Activated CD4-positive, alpha-beta T cell treated with anti-CD3 and anti-CD28 coated beads, Interleukin-2, amount 10 ng/mL, durations not matched to agents 7 days and 5 days (primary cell): ENCODE results near the gene CNTNAP5. TPM values are rescaled to one million over a fixed set of nuclear protein-coding genes. Genes with fewer than 3 reads are reported as not detected.

ENCODE experiments used
- CTCF ChIA-PET: fragments of 350-600 bp; sonication (Branson Sonifier 250); formaldehyde crosslinking; loops from one replicate; lab custom pipeline; 2021; ENCODE audit warnings: antibody characterized with exemption; lab: Charles Lee
- POLR2A ChIA-PET: fragments of 350-600 bp; sonication (Branson Sonifier 250); formaldehyde crosslinking; loops from one replicate; lab custom pipeline; 2021; ENCODE audit warnings: antibody characterized with exemption; lab: Charles Lee
- DNase-seq: peaks from one replicate; pipeline ENCODE4 v3.0.0-alpha.2; 2020
- H3K27ac Mint-ChIP-seq: one replicate; pipeline ENCODE4 v1.8.0; 2021; ENCODE audit warnings: mild to moderate bottlenecking, moderate library complexity, mixed read lengths
- H3K27me3 Mint-ChIP-seq: one replicate; pipeline ENCODE4 v1.8.0; 2021; ENCODE audit warnings: mixed read lengths
- H3K36me3 Mint-ChIP-seq: one replicate; pipeline ENCODE4 v1.8.0; 2021; ENCODE audit warnings: low read depth, mixed read lengths
- H3K4me1 Mint-ChIP-seq: one replicate; pipeline ENCODE4 v1.8.0; 2021; ENCODE audit warnings: mixed read lengths
- H3K4me3 Mint-ChIP-seq: one replicate; pipeline ENCODE4 v1.8.0; 2021; ENCODE audit warnings: mild to moderate bottlenecking, moderate library complexity, mixed read lengths
- H3K9me3 Mint-ChIP-seq: one replicate; pipeline ENCODE4 v1.8.0; 2021; ENCODE audit warnings: mixed read lengths
- total RNA-seq, 2 experiments: library from RNA; stranded (reverse); gene quantifications; one replicate each; pipeline ENCODE4 v1.2.3, GENCODE V29; 2021

The CNTNAP5 gene
- total RNA-seq, 2 experiments from 2014 or later, result not detected

DNA sequence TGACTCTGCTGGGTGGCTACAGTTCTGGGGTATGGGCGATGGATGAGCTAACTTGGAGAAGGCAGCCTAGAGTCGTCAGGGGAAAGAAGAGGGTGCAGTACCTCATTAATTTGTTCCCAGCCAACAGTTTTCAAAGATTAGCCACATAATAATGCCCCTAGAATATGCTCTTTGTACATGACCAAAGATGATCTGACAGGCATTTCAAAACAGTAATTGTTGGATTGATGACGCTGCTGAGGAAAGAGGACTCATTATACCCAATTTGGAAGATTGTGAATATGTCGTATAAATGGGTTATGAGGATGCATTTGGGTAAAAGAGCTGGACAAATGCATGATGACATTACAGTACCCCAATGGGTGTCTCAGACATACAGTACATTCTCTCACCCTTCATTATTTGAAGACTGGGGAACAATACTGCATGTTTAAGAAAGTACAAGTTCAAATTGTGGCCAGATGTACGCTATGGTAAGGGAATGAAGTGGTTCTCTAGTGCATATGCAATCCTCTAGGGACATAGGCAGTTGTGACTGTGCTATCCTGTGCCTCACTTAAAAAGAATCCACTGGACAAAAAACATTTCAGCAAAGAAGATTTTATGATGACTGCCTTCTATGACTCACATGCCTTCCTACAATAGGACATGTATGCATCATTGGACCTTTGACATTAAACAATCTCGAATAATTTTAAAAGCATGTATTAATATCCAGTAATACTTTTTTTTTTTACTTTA lies 233.2 kb downstream of the CNTNAP5 start:
- Mint-ChIP-seq H3K27ac (no peak overlapping the region), H3K27me3 (no peaks in the 10 kb centered on the region), H3K9me3 (peaks cover 2% of the 10 kb centered on the region), H3K36me3 (no peaks in the 10 kb centered on the region), H3K4me1 (no peaks in the 10 kb centered on the region), H3K4me3 (no peak overlapping the region)
- POLR2A ChIA-PET, result no interaction called here
- DNase-seq, result no peak
- CTCF ChIA-PET, result no interaction called here

DNA sequence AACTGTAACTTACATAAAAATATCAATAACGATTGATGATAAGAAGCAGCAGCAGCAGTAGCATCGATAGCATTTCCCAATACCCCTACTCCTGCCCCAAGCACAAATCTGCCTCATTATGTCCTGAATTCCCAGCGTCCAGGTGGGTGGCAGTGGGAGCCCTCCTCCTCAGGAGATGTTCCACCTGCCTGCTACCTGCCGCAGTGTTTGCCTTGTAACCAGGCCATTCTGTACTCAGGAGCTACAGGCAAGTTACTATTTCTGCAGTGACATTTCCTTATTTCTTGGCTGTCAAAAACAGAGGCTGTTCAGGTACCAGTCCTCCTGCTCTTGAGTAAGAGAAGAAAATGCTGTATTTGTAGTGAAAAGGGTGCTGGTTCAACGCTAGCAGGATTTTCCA lies 236.4 kb downstream of the CNTNAP5 start:
- H3K36me3 Mint-ChIP-seq, result no peaks in the 10 kb centered on the region

DNA sequence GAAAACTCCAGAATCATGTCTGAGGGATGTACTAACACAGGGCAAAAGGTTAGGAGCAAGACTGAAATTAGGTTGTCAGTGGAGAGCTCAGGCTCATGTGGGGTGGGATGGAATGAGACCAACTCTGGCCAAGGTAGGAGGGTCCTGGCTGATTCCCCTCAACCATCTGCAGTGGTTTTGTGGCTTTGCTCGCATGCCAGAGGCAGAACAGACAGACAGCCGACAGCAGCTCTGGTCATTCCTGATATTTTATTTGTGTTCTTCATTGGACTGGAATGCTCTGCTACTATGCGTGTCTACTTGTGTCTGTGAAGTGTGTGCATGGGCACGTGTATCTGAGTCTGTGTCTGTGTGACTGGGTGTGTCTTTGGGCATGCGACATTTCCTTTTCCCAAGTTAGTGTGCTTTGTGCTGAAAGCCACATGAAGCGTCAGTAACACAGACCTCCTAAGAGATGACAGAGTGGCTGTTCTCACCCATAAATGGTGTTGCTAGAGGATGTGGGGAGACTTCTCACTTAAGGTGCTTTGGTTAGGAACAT lies 239.5 kb downstream of the CNTNAP5 start:
- no peak for DNase-seq
- no peaks in the 10 kb centered on the region for H3K4me1 Mint-ChIP-seq
- no peak overlapping the region for H3K27ac Mint-ChIP-seq
- no peaks in the 10 kb centered on the region for H3K36me3 Mint-ChIP-seq
- H3K9me3 Mint-ChIP-seq, result no peaks in the 10 kb centered on the region
- CTCF ChIA-PET, result no interaction called here
- POLR2A ChIA-PET, result no interaction called here
- no peak overlapping the region for H3K4me3 Mint-ChIP-seq
- H3K27me3 Mint-ChIP-seq, result no peaks in the 10 kb centered on the region

More for the DNA sequence above, 236.4 kb downstream of the CNTNAP5 start:
- Mint-ChIP-seq H3K4me1 (no peaks in the 10 kb centered on the region), H3K9me3 (peaks cover 2% of the 10 kb centered on the region), H3K27ac (no peak overlapping the region), H3K27me3 (no peaks in the 10 kb centered on the region), H3K4me3 (no peak overlapping the region)
- CTCF ChIA-PET, result no interaction called here
- DNase-seq, result no peak
- POLR2A ChIA-PET, result no interaction called here

- Mint-ChIP-seq H3K27me3 (no peaks in the 10 kb centered on the region), H3K4me3 (no peak overlapping the region), H3K4me1 (no peaks in the 10 kb centered on the region), H3K9me3 (no peaks in the 10 kb centered on the region), H3K36me3 (no peaks in the 10 kb centered on the region), H3K27ac (no peak overlapping the region)
- no peak for DNase-seq
- ChIA-PET POLR2A (no interaction called here), CTCF (no interaction called here)
Observed at GRCh38 chr2:124267794-124268193, 242.7 kb downstream of the CNTNAP5 start.

DNA sequence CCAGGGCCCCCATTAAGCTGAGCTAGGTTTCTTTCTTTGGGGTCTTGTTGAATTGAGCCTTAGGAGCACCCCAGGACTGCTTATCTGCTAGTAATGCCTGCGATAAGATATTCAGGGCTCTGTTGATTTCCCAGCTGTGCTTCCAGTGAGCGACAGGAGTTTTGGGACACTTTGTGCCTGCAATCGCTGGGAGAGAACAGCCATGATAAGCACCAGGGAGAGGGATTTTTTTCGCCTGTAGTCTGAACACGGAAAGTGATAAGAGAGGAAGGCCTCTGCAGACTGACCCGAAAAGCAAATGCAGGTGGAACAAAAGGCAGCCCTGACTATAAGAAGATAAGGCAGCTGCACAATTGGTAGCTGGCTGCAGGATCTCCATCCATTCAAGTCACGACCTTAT lies 244.3 kb downstream of the CNTNAP5 start:
- CTCF ChIA-PET, result interaction anchor here (1.0 kb wide), 1 partner anchor 12 kb away, joined by 3 read pairs; no protein-coding TSS in a partner anchor
- POLR2A ChIA-PET, result no interaction called here
- no peak overlapping the region for H3K27ac Mint-ChIP-seq
- no peaks in the 10 kb centered on the region for H3K27me3 Mint-ChIP-seq
- no peak for DNase-seq
- no peaks in the 10 kb centered on the region for H3K36me3 Mint-ChIP-seq
- no peaks in the 10 kb centered on the region for H3K4me1 Mint-ChIP-seq
- no peaks in the 10 kb centered on the region for H3K9me3 Mint-ChIP-seq
- no peak overlapping the region for H3K4me3 Mint-ChIP-seq

- H3K27me3 Mint-ChIP-seq, result no peaks in the 10 kb centered on the region
- no peak for DNase-seq
- no peak overlapping the region for H3K27ac Mint-ChIP-seq
- CTCF ChIA-PET, result no interaction called here
- no peaks in the 10 kb centered on the region for H3K36me3 Mint-ChIP-seq
- H3K4me1 Mint-ChIP-seq, result no peaks in the 10 kb centered on the region
- H3K4me3 Mint-ChIP-seq, result no peak overlapping the region
- POLR2A ChIA-PET, result no interaction called here
- H3K9me3 Mint-ChIP-seq, result peaks cover 2% of the 10 kb centered on the region
Observed at GRCh38 chr2:124272261-124272841, 247.3 kb downstream of the CNTNAP5 start.

DNA sequence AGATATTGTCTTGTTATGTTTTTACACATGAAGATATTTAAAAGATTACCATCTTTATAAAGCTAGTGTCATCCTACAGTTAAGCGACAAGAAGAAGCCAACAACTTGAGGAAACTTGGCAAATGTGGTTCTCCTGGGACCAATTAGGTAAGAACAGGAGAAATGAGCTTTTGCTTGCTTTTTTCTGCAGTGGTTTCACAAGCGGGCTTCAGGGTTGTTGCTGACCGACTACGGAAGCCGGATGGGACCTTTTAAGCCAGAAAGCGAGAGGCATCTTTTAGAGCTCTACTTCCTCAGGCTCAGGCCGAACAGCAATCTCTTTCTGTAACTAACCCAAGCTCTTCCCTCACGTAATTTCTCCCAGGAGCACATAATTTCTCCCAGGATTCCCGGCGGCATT lies 256.5 kb downstream of the CNTNAP5 start:
- CTCF ChIA-PET, result interaction anchor here (1.2 kb wide), 1 partner anchor 12 kb away, joined by 3 read pairs; no protein-coding TSS in a partner anchor
- H3K9me3 Mint-ChIP-seq, result peaks cover 2% of the 10 kb centered on the region

DNA sequence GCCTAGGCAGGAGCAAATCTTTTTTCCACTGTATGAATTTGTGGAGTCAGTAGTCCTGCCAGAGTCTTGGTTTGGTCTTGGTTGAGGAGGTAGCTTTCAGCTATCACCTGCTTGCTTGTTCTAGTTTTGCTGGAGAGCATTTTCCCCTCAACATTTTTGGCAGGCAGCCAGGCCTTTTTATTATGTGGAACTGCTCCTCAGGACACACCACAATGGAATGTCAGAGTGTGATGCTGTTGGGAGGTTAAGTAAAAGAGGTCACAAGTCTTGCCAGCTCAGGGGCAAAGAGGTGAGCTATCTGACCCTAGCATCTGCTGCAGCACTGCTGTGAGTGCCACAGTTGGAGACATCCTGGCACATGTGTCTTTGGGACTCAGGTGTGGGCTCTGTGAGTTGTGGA lies 258.0 kb downstream of the CNTNAP5 start:
- POLR2A ChIA-PET, result no interaction called here
- DNase-seq, result no peak
- Mint-ChIP-seq H3K27ac (no peak overlapping the region), H3K4me1 (no peaks in the 10 kb centered on the region), H3K36me3 (no peaks in the 10 kb centered on the region), H3K27me3 (no peaks in the 10 kb centered on the region), H3K4me3 (no peak overlapping the region), H3K9me3 (peaks cover 4% of the 10 kb centered on the region)
- CTCF ChIA-PET, result no interaction called here

More for the DNA sequence above, 256.5 kb downstream of the CNTNAP5 start:
- Mint-ChIP-seq H3K4me3 (no peak overlapping the region), H3K4me1 (no peaks in the 10 kb centered on the region), H3K27ac (no peak overlapping the region), H3K36me3 (no peaks in the 10 kb centered on the region), H3K27me3 (no peaks in the 10 kb centered on the region)
- DNase-seq, result no peak
- POLR2A ChIA-PET, result no interaction called here

GRCh38 chr2:124286089-124286783 lies 261.1 kb downstream of the CNTNAP5 start:
- no peak for DNase-seq
- Mint-ChIP-seq H3K4me3 (no peak overlapping the region), H3K4me1 (no peaks in the 10 kb centered on the region), H3K27me3 (no peaks in the 10 kb centered on the region), H3K9me3 (peaks cover 7% of the 10 kb centered on the region), H3K27ac (no peak overlapping the region), H3K36me3 (no peaks in the 10 kb centered on the region)
- POLR2A ChIA-PET, result no interaction called here
- CTCF ChIA-PET, result no interaction called here

DNA sequence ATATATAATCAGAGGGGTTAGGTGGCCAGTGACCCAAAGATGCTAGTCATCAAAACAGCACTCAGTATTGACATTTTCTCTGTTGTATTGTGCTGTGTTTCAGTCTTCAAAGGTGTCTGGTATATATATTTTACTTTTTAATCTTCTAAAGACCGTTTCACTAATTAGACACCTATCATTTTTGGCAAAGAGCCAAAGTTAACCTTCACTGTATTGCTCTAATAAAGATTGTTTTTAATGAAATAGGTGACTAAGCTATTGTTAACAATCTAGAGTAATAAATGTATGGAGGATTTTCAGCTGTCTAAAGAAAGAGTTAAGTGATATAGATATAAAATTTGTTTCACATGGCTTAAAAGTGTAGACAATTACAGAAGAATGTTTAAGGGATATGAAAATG lies 264.0 kb downstream of the CNTNAP5 start:
- H3K4me3 Mint-ChIP-seq, result no peak overlapping the region
- H3K27me3 Mint-ChIP-seq, result no peaks in the 10 kb centered on the region
- H3K4me1 Mint-ChIP-seq, result no peaks in the 10 kb centered on the region
- no peak for DNase-seq
- H3K36me3 Mint-ChIP-seq, result no peaks in the 10 kb centered on the region
- ChIA-PET POLR2A (no interaction called here), CTCF (no interaction called here)
- no peak overlapping the region for H3K27ac Mint-ChIP-seq
- H3K9me3 Mint-ChIP-seq, result peaks cover 7% of the 10 kb centered on the region

DNA sequence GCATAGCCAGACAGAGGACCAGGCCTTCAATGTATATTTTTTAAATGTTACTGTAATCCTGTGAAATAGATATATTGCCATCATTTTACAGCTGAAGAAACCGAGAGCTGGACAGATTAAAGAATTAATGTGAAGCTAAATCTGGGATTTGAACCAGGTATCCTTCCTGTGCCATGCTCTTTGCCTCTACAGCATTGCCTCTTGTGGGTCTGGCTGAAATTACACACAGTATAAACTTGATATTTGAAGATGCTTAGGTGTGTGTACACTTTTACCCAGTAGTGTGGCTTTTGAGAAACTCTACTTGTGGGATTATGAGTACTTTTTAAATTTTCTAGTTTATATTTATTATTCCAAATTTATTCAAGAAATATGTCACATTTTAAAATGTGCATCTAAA lies 264.5 kb downstream of the CNTNAP5 start:
- peaks cover 7% of the 10 kb centered on the region for H3K9me3 Mint-ChIP-seq

DNA sequence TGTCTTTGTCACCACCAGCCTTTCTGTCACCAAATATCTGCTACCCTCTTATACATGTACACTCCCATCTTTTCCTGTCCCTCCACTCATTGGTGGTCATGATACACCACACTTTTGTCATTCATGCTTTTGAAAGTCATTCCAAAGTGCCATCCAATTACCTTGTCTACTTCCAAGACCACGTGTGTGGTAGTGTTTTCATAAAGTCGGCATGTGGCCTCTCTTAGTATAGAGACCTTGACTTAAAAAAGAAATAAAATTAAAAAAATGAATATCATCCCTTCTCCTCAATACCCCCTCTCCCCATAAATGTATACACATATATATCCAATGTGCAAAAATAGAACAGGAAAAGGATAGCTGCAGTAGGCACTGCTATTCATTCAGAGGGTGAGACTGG lies 271.4 kb downstream of the CNTNAP5 start:
- Mint-ChIP-seq H3K36me3 (no peaks in the 10 kb centered on the region), H3K4me1 (no peaks in the 10 kb centered on the region), H3K4me3 (no peak overlapping the region), H3K9me3 (no peaks in the 10 kb centered on the region), H3K27me3 (no peaks in the 10 kb centered on the region), H3K27ac (no peak overlapping the region)
- DNase-seq, result no peak
- ChIA-PET POLR2A (no interaction called here), CTCF (no interaction called here)

More for the DNA sequence above, 264.5 kb downstream of the CNTNAP5 start:
- POLR2A ChIA-PET, result no interaction called here
- H3K27me3 Mint-ChIP-seq, result no peaks in the 10 kb centered on the region
- no peaks in the 10 kb centered on the region for H3K4me1 Mint-ChIP-seq
- CTCF ChIA-PET, result no interaction called here
- DNase-seq, result no peak
- H3K36me3 Mint-ChIP-seq, result no peaks in the 10 kb centered on the region
- H3K27ac Mint-ChIP-seq, result no peak overlapping the region
- H3K4me3 Mint-ChIP-seq, result no peak overlapping the region

DNA sequence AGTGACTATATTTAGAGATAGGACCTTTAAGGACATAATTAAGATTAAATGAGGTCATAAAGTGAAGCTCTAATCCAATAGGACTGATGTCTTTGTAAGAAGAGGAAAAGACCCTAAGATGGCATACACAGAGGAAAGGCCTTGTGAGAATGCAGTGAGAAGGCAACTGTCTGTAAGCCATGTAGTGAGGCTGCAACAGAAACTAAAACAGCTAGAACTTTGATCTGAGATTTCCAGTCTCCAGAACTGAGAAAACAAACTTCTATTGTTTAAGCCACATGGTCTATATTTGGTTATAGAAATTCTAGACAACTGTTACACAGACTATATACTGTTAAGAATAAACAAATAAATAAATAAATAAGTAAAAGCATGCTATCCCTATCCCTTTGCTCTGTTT lies 276.8 kb downstream of the CNTNAP5 start:
- no peak overlapping the region for H3K27ac Mint-ChIP-seq
- DNase-seq, result no peak
- ChIA-PET POLR2A (no interaction called here), CTCF (no interaction called here)
- no peaks in the 10 kb centered on the region for H3K27me3 Mint-ChIP-seq
- H3K36me3 Mint-ChIP-seq, result no peaks in the 10 kb centered on the region
- no peaks in the 10 kb centered on the region for H3K4me1 Mint-ChIP-seq
- H3K9me3 Mint-ChIP-seq, result peaks cover 3% of the 10 kb centered on the region
- no peak overlapping the region for H3K4me3 Mint-ChIP-seq
